HG03060 (cell line): ENCODE measurements around the gene SCYGR4.

Source experiments
- ATAC-seq: cut with Tn5 transposase; IDR thresholded peaks from one replicate; pipeline ENCODE4 v1.9.1; 2021; ENCODE audit warnings: low read depth, moderate number of reproducible peaks; ENCODE audit not compliant: unreplicated experiment

The SCYGR4 gene

DNA sequence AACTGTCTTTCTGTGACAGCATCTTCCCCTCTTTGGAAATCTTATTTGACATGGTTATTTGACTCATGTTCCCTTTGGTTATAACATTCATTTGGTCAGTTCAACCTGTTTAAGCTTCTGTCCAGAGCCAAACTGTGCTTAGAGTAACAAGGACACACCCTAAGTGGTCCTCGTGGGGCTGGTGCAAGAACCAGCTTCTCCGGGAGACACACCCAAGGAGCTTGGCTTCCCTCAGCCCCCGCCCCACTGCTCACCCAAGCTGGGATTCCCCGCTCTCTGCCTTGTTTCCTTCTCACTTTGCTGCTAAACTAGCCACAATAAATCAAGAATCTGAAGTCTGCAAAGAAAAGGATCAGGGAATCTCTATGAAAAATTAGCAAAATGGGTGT, 4.0 kb upstream of the SCYGR4 start:
- ATAC-seq: no peak

DNA sequence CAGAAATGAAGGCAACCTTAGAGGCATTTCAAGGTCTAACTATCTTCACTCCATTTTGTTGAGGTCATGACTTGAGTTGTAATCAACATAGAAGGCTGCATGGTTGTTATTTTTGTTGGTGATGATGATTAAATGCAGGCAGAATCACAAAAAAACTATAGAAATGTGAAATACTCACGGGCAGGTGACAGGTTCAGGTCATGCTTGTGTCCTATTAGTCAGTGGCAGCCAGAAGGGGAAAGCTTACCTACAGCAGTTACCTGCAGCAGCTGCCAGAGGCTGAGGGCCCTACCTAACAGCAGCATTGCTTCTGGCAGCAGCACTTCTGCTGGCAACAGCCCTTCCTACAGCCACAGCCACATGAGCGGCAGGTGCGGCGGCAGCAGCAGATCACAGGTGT, 3.1 kb upstream of the SCYGR4 start:
- ATAC-seq: no peak

DNA sequence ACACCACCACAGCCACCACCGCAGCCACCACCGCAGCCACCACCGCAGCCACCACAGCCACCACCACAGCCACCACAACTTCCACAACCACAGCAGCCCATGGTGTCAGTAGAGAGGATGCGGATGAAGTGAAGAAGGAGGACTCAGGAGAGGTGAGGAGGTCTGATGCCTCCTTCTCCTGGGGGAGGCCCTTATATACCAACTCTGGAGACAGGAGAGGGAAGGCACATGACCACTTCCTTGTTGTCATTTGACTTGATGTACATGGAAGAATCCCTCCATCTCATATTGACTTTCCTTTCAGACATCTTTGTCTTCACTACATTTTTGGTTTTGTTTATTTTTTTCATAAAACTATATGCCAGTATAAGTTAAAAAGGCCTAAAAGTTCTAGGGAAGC, 2.6 kb upstream of the SCYGR4 start, which contains the start of gene SCYGR3:
TSS of gene SCYGR3 (minus strand) at position 101 of the 400 bp plus-strand sequence. CDS start at position 101, 0 bp downstream.
- no peak for ATAC-seq

DNA sequence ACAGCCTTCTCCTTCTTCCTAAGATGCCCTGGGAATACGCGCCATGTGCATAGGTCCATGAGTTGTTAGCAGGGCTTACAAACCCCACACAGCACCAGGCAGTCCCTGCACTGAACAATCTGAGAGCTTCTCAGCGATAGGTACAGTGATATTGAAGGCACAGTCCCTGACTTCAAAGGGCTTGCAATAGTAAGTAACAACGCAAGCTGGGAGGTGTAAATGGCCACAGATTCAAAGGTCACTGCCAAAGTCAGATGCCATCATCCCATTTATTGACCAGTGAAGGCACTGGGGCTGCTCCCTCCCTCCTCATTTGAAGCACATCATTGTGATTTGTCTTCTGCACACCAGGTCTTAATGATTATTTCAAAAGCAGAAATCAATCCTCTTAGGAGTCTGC, 2.1 kb upstream of the SCYGR4 start:
- ATAC-seq: no peak

DNA sequence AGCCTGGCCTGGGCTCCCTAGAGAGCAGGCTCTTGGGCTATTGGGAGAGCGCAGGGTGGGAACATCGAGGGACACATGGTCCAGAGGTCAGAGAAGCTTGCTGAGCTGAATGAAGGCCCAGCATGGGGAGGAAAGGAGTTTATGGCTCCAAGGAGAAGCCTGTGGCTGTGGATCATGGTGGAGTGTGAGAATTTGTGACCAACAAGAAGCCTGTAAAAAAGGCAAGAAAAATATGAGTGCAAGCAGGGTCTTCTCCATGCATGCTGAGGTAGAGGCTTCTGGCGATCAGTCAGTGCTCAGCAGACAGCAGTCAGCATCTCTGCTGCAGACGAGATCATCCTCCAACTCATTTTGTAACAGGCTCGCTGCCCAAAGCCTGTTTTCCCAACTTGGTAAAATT, 1.4 kb upstream of the SCYGR4 start:
- ATAC-seq: no peak

DNA sequence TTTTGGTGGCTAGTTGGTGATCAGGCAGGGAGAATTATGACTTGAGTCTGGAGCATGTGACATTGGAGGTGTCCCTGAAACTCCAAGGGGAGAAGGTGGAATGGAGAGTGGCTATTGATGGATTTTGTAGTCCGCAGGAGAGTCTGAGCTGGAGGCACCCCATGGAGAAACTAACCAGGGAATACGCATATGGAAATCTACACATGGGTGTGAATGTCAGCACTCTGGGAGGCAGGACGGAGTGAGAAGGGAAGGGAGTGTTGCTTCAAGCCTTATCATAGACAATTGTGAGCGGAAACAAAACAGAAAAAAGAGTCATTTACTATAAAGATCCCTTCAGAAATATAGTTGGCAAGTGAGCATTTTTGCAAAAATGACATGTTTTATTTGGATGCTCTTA, 667 bp upstream of the SCYGR4 start:
- no peak for ATAC-seq

DNA sequence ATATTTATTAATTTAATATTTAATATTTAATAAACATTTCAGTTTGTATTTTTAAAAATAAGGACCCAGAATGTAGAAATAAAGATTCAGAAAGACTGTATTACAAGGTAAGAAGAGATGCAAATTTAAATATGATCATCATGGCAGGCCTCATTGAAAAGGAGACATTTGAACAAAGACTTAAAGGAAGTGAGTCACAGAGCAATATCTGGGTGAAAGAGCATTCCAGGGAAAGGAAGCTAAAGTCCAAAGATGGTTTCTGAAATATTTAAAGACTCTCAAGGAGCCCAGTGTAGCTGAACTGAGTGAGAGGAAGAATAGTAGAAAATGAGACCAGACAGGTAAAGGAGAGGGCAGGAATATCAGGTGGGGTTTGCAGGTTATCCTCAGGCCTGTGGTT, 5.9 kb downstream of the SCYGR4 start:
- ATAC-seq: no peak

DNA sequence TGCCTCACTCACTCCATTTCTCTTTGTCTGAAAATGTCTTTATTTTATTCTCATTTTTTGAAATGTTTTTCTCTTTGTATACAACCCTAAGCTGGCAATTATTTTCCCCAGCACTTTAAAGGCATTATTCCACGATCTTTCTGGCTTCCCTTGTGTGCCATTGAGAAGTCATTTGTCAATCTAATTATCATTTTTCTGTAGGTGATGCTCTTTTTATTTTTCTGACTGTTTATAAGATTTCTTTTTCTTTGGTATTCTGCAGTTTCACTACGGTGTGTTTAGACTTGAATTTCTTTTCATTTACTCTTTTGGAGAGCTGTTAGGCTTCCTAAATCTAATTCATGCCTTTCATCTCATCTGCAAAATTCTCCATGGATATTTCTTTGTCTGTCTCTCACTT, 8.1 kb downstream of the SCYGR4 start:
- no peak for ATAC-seq

DNA sequence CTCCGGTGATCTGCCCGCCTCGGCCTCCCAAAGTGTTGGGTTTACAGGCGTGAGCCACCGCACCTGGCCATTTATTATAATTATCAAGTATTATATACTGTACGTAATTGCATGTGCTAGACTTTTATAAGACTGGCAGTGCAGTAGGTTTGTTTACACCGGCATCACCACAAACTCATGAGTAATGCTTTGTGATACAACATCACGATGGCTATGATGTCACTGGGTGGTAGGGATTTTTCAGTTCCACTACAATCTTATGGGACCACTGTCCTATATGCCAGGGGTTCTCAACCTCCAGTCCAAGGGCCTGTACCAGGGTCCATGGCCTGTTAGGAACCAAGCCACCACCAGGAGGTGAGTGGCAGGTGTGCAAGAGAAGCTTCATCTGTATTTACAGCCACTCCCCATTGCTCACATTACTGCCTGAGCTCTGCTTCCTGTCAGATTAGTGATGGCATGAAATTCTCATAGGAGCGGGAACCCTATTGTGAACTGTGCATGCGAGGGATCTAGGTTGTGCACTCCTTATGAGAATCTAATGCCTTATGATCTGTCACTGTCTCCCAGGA, 9.4 kb downstream of the SCYGR4 start:
- no peak for ATAC-seq

DNA sequence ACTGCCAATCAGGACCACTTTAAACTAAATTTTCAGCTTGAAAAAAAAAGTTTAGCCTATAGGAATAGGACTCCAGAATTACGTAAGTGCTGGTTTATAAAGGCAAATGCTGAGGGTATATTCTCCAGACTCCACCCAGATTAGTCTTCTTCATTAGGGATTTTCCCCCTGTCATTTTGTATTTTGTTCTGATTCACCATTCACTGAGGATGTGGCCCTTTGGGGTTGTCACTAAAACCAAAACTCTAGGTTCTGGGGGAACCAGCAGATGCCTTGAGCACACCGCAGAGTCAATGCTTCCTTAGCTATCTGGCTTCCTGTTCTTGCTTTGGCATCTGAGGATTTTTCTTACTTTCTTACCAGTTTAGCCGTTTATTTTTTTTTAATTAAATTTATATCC, 10.5 kb downstream of the SCYGR4 start:
- peak; percentile 67 for ATAC-seq

DNA sequence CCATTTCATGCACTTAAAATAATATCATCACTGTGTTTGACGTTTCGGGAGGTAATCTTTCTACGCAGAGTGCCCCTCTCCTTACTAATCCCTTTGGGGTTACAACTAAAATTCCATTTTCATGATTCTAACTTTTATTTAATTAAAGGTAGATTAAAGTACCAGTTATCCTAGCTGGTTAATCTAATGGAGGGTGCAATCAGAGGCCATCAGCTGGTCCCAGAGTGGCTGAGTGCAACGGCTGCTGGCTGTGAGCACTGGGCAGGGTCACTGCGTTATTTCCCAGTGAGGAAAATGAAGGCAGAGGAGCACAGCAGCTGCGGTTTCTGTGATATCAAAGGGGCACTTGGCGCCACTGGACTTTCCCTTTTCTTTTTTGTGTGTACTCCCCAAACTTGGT, 12.1 kb downstream of the SCYGR4 start:
- no peak for ATAC-seq

DNA sequence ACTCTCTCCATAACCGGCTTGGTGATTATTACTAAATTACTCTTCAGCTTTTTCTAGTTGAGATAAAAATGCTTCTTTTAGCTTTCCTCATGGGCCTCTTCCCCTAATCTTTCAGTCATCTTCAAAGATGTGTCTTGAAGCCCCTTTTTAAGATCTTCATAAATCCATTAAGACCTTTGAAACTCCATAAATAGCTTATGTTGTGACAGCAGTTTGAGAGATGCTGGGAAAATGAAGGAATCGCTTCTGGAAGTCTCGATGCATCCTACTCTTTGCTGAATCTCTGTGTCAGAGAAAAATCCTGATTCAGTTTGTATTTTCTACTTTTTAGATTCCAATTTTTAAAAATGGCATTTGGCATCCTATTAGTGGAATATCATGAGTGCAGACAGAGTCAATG, 13.0 kb downstream of the SCYGR4 start:
- no peak for ATAC-seq

DNA sequence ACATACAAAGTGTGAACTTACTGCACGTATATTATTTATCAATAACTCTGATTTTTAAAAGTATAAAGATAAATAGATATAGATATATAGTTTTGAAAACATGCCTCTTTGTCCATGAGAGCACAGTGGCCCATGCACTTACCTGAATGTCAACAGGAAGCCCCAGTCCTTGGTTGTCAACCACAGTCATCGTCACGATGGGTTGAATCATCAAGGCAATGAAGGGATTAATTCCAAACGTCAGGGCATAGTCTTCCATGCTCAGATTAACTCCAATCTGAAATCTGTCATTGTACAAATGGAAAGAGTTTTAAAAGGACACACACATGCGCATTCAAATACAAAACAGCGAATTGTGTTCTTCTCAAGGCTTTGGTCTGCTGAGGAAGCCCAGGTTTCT, 15.5 kb downstream of the SCYGR4 start:
- no peak for ATAC-seq

DNA sequence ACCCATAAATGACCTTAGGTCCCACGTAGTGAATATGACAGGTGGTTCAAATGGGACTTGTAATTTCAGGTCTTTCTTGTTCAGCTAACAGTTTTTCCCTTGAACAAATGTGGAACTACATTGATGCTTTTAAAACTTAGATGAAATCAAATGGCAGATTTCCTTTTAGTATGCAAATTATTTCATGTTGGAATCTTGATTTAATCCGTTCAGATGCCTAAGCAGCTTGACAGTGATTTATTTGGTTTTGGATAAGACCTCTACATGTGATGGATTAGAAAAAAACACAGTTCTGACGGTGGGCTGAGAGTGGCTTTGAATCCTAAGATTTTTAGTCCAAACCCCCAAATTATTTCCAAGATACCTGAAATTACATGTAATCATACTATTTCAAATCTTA, 16.9 kb downstream of the SCYGR4 start:
- ATAC-seq: no peak

DNA sequence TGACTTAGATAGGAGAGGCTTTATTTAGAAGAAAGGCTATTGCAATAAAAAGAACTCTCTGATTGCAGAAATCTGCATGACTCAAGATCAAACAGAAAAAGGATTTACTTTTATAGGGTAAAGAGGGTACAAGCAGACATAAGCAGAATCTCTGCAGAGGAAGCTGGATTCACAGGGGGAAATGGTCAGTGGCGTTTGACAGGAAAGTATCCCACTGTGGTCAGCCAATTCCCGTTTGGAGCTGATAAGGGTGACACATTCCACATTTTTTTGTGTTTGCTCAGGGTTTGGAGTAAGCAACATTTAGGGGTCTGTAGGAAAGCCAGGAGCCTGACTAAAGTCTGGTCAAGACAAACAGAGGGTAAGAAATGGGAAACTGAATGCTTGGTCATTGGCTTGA, 25.4 kb downstream of the SCYGR4 start:
- no peak for ATAC-seq

DNA sequence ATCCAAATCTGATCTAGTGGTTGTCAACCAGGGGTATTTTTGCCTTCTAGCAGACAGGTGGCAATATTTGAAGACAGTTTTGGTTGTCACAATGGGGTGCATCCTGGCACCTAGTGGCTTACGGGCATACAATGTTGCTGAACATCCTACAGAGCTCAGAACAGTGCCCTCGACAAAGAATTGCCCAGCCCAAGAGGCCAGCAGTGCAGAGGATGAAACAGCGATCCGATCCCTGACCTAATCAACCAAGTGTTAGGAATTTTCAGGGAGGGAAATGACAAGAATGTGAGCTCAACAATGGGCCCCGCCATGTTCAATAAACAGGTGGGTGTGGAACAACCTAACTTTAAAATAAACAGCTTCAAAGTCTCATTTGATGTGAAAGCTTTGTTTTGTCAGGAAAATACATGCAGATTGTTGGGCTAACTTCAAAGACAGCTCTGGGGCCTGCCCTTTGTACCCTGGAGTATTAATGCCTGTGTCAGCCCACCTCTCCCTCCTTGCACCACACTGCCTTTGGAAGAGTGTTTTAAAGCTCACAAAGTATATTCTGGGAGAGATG, 26.8 kb downstream of the SCYGR4 start:
- no peak for ATAC-seq

DNA sequence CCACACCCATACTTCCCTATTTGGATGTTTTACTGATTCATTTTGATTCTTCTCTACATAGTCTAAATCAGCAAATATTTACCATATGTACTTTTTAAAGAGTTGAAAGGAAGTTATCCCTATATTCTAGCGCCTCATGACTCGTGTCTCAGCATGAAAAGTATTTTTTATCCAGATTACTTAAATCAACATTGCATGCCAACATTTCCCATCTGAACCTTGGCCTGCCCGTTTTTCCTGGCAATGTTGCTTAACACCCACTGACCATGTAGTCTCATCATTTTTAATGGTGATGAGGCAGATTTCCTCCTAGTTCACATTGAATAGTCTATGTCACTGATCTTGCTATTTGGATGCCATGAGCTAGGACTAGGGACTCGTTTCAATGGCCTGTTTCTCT, 36.1 kb downstream of the SCYGR4 start:
- ATAC-seq: no peak

DNA sequence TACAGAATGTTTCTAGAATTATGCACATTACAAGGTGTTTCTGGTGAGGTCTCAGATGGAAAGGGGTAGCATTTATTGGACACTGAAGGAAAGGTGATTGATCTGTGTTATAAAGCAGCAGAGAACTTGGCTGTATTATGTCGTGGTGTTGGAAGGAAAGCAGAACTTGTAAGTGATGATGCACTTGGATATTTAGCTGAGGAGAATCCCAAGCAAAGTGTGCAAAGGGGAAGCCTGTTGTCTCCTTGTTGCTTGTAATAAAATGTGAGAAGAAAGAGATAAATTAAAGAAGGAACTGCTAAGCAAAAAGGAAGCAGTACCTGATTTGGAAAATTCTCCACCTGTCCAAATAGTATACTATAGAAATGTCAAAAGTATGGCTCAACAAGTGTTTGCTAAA, 37.1 kb downstream of the SCYGR4 start:
- no peak for ATAC-seq

DNA sequence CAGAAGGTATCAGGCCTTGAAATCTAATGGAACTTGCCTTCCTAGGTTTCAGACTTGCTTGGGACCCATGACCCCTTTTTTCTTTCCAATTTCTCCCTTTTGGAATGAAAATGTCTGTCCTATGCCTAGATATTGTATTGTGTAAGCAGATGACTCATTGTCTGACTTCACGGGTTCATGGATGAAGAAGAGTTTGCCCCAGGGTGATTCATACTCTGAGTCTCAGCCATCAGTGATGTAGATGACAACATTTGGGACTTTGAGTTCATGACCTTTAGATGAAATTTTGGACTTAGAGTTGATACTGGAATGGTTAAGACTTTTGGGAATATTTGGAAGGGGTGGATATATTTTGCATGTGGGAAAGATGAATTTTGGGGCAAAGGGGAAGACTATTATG, 38.2 kb downstream of the SCYGR4 start:
- ATAC-seq: no peak

DNA sequence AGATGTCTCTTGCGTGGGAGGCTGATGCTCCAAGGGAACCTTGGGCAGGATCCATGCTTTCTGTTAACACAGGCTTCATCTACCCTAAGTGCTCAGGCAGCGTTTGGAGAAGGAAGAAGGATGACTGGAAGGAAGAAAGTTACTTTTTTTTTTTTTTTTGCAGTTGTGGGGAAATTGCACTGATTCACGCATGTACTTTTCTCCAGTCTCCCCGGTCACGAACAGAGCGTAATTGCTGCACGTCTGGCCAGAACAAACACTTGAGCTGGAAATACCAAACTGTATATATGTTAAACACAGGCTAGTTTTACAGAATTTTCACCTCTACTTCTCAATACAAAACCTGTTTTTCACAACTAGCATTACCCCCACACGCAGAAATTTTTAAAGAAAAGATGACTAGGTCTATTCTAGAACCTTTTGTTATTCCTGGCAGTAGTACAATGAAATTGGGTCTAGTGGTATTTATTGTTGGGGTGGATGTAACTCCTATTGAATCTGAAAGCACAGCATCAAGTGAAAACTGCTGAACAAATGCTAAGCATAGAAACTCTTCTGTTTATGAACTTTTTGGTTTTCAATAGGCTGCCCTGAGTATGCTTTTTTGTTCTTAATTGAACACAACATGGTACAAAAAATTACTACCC, 40.0 kb downstream of the SCYGR4 start:
- no peak for ATAC-seq

DNA sequence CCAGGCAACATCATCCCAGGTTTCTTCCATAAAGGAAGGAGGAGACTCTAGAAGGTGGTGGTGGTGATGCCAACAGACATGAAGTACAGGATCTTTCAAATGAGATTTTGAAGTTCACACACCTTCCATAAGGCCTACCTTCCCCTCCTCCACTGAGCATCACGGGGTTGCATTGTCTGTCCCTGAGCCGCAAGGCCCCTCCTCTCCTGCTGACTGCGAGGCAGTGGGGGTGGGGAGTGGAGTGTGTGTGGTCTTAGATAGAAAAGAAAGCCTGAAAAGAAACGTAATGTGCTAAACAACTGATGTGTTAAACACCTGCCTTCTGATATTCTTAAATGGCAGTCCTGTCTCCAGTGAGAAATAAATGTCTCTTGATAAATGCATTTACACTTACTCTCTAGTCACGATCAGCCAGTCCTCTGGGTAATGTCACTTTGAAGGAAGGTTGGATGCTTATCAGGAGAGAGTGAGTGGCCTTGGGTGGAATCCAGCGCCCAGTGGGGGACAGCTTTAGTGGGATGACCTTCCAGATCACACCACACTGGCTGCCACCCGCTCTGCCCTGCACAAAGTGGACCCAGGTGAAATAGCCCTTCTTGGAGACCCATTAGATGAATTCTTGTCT, 43.8 kb downstream of the SCYGR4 start:
- no peak for ATAC-seq

DNA sequence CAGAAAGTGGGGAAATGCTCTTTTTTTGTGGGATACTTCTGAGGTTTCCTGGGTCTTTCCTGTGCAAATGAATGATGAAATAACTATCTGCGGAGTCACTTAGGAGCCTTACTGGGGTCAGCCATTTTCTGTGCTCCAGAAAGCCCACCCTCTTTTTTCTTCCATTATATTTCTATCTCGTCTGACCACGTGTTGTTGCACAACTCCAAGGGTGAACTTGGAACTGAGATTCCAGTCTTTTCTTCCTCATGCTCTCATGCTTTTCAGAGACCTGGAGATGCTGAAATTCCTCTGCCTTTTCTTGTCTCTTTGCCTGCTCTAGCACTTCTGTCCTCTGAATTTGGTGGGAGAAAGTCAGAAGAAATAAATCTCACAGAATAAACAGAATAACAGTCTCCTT, 44.5 kb downstream of the SCYGR4 start:
- ATAC-seq: no peak
